ENCODE data around the gene OBSL1.

OBSL1 gene

DNA sequence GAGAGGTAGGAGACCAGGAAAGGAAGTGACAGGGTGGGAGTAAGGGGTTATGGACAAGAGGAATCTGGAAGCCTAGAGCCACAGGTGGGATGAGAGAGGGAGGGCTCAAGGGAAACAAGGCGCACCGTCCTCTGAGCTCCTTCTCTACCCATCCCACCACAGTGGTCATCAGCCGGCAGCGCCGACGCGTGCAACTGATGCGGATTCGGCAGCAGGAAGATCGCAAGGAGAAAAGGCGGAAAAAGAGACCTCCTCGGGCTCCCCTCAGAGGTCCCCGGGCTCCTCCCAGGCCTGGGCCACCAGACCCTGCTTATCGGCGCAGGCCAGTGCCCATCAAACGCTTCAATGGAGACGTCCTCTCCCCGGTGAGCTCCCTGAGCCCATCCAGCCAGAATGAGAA lies 22.3 kb downstream of the OBSL1 start:
- DNase-seq, result no peak

DNA sequence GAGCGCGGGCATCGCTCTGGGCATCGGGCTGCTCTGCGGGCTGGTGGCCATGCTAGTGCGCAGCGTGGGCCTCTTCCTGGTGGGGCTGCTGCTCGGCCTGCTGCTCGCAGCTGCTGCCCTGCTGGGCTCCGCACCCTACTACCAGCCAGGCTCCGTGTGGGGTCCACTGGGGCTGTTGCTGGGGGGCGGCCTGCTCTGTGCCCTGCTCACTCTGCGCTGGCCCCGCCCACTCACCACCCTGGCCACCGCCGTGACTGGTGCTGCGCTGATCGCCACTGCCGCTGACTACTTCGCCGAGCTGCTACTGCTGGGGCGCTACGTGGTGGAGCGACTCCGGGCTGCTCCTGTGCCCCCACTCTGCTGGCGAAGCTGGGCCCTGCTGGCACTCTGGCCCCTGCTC lies 23.7 kb downstream of the OBSL1 start:
- DNase-seq, result no peak

DNA sequence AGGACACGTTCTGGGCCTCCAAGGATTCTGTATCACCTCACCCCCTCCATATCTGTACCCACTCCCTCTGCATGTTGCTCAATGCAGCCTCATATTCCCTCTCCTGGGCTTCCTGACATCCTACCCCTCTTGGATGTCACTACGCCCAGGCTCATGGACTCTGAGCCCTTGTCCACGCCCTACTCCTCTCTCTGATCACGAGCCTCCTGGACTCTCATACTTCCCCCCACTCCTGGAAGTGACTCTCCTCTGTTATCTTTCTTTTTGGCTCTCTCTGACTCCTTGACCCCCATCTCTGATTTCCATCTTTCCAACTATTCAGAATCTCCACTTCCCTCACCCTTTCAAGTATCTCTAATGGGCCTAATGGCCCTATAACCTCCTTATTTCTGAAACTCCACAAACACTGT lies 25.4 kb downstream of the OBSL1 start:
- DNase-seq, result no peak

DNA sequence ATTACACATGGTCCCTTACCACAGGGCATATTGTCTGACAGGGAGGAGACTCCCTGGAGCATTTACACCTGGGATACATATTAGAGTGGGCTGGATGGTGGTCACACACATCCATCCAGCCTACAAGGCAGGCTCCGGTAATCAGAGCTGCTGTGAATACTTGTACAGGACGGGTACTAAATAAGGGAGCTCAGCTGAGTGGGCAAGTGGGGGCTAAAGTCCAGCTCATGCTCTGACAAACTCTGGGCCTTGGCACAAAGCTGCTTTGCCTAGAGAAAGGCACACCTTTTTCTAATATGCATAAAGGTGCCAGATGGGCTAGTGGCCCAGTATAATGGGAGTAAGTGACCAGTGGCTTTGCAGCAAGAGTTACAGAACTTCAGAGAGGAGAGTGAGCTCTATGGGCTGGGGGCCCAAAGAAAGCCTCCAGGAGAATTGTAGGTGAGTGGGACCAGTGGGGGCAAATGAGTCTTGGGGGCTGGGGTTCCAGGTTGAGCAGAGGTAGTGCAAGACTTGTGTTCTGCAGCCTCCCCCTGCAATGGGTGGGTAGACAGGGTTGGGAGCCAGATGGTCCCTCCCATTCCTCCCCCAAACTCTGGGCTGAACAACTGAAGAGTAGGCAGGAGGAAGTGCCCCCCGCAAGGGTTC lies 25.9 kb downstream of the OBSL1 start:
- DNase-seq, result no peak

DNA sequence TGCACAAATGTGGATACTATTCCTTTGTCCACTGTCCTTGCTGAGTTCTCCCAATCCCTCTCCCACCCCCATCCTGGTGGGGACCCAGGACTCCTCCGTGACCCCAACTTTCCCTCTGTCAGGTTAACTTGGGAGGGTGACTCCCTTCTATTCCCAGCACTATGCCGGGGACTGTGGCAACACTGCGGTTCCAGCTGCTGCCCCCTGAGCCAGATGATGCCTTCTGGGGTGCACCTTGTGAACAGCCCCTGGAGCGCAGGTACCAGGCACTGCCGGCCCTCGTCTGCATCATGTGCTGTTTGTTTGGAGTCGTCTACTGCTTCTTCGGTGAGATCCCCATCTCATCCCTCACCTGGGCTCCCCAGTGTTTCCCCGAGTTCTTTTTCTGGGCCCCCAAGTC lies 26.8 kb downstream of the OBSL1 start:
- DNase-seq, result no peak

DNA sequence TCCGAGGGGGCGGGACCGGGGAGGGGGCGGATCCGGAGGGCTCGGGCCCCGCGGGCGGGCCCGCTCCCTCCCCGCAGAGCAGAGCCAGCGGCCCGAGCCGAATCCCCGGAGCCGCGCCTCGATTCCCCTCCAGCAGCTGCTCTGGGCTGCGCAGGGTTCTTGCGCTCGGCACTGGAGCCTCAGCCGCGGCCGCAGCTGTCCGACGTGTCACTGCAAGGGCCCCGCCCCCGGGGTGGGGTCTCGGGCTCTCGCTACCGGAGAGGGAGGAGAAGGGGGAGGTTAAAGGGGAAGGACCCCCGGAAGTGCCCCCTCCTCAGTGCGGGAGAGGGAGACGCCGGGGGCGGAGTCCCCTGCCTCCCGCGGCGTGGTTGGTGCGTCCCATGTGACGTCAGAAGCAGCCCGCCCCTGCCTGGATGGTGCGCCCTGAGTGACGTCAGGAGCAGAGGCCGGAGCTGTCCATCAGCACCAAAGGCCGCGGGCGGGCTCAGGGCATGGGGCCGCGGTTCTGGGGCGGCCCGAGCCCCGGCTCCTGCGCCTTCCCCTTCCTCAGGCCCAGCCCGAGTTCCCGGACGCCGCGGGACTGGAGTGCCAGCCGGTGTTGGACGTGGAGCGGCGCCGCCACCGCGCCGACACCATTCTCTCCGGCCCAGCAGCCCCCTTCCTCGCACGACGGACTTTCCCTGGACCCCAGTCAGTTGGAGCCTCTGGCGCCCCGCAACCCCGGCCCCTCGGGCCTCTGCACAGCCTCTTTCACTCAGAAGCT lies 27.6 kb downstream of the OBSL1 start, which contains the start of the genes CHPF and TMEM198:
Gene CHPF (minus strand): TSS at position 214 of the 763 bp plus-strand sequence. CDS start 271 bp downstream, outside the sequence.
Gene TMEM198 (plus strand): TSS at position 433 of the 763 bp plus-strand sequence. CDS start 700 bp downstream, outside the sequence.
- DNase-seq, result peak; percentile 81 to 89 (median 81)

DNA sequence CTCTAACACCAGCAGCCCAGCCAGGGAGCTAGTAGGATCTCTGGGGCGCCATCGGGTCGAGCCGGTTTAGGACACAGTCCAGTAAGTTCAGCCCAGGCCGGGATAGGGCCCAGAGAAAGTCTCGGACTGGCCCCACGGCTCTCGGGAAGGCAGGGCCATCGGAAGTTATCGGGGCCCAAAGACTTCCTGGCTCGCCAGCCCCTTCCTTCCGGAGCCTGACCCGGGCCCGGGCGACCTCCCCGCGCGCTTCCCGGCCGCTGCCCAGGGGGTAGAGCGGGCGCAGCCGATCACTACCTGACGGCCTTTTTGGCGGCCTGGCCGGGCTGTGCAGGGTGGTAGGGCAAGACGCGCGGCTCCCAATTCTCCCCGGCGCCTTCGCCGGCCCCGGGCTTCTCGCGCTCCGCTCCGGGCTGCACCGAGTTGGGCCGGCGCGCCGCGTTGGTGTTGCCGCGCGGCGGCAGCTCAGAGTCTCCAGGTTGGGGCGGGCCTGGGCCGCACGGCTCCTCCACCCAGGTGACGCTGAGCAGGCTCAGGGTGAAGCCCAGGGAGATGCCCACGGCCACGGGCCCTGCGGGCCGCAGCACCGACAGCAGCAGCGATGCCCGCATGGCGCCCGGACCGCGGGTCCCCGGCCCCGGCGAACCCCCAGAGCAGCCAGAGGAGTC lies 28.3 kb downstream of the OBSL1 start:
- no peak for DNase-seq

DNA sequence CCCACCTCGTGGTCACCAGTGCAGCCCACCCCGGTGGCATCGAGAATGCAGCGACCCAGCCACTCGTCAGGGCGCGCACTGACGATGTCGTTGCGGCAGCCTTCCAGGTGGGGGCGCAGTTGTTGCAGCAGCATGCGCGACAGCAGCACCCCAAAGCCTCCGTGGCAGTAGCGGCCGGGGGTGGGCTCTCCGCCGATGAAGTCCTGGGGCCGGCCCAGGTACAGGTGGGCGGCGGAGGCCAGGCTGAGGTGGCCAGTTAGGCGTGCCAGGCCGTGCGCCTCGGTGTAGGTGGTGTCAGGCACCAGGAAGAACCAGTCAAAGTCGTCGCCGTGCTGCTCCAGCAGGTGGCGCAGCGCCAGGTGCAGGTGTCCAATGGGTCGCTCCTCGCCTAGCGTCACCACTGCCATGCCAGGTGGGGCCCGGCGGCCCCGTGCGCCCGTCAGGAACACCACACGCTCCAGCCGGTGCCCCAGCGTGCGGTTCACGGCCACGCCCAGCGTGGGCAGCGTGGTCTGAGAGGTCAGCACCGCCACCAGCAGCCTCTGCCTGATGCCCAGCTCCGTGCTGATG lies 29.6 kb downstream of the OBSL1 start:
- DNase-seq, result peak; percentile 73 to 87 (median 82)

DNA sequence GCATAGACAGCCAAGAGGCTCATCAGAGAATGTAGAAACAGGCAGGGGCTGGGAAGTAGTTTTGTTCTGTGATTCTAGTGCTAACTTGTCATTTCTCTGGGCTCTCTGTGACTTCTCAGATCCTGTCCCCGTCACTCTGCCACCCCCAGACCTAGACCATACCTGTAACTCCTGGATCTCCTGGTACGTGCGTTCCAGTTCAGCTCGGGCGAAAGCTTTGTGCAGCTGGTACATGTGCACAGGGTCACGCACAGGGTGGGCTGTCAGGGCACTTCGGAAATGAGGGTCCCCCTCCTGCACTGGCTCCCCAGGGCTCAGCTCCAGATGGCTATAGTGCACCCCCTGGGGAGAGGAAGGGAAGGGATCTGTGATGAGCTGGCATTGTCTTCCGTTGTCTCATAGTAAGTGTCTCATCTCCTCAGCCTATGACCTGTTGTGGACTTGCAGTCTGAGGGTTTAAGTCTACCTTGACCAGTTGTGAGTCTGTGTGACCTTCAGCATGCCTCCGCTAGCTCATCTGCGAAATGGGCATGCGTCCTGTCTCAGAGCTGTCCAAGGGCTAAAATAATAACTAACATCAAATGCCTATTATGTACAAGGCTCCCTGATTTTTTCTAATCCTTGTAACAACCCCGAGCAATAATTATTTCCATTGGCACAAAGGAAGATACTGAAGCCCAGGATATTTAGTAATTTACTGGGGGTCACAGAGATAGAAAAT lies 30.4 kb downstream of the OBSL1 start:
- DNase-seq, result no peak

DNA sequence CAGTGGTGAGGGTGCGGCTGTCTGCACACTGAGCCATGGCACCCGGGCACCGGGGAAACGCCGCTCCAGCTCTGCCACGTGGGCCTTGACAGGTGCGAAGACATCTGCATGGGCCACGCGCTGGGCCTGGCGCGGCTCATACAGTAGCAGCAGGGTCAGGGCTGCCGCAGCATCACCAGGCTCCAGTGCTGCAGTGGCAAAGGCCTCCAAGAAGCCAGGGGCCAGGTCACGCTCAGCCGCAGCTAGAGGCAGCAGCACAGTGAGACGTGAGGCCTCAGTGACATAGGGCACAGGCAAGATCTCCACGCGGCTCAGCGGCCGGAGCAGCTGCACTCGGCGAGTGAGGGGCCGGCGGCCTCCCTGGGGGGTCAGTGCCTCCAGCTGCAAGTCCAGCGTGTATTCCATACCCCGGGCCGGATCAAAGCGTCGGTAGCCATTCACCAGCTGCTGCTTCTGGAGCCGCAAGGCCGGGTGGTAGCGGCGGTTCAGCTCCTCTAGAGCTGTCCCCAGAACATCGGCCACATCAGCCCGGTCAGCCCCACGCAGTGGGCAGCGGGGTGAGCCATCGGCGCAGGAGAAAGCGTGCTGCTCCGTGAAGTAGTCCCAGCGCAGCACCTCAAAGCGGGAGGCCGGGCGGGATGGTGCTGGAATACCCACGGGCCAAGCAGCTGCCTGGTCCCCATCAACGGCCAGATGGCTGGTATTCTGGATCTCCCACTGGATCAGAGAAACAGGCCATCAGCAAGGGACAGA lies 31.2 kb downstream of the OBSL1 start:
- no peak for DNase-seq

DNA sequence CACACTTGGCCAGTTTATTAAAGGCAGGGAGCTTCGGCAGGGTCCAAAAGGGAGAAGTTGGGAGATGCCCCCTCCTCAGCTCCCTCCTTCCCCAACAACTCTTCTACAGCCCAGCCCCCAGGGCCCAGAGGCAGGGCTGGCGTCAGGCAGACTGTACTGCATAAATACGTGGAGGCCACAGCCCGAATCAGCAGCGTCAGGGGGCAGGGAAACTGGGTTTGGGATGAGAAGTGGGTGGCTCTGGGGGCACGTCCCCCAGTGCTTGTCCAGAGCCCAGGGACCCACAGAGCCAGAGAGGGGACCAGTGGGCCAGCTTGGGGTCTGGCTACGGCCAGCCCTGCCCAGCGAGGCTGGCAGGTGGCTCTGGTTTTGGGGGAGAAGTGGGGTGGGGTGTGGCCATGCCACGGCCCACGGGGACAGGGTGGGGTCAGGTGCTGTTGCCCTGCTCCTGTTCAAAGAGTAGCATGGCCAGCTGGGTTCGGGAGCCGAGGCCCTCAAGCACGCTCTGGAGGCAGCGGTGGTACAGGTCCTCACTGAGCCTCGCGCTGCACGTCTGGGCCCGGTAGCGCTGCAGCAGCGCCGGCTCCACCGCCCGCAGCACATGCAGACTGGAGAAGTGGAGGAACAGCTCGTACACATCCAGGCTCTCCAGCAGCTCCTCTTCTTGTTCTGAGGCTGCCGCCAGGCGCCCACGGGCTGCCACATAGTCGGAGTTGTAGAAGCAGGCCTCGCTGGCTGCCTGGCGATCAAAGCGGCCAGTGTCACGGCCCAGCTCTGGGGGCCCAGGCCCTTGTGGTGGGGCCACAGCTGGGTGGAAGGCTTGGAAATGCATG lies 32.2 kb downstream of the OBSL1 start:
- DNase-seq, result no peak

DNA sequence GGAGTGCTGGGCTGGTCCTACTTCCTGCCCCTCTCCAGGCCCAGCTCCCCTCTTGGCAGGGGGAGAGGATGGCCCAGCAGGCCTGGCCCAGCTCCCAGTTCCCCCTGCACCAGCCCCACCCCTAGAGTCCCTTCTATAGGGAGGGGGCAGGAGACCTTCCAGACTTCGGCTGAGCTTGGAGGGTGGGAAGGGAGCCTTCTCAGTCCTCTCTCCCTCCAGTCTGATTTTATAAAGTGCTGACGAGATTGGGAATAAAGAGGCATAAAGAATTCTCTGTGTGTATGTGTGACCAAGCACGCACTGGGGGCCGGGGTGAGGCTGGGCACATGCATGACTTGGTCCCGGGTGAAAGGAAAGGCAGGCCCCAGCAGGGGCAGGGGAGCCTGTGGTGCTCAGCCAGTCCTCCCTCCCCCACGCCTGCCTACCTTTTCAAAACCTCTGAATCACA lies 32.8 kb downstream of the OBSL1 start:
- DNase-seq, result no peak

DNA sequence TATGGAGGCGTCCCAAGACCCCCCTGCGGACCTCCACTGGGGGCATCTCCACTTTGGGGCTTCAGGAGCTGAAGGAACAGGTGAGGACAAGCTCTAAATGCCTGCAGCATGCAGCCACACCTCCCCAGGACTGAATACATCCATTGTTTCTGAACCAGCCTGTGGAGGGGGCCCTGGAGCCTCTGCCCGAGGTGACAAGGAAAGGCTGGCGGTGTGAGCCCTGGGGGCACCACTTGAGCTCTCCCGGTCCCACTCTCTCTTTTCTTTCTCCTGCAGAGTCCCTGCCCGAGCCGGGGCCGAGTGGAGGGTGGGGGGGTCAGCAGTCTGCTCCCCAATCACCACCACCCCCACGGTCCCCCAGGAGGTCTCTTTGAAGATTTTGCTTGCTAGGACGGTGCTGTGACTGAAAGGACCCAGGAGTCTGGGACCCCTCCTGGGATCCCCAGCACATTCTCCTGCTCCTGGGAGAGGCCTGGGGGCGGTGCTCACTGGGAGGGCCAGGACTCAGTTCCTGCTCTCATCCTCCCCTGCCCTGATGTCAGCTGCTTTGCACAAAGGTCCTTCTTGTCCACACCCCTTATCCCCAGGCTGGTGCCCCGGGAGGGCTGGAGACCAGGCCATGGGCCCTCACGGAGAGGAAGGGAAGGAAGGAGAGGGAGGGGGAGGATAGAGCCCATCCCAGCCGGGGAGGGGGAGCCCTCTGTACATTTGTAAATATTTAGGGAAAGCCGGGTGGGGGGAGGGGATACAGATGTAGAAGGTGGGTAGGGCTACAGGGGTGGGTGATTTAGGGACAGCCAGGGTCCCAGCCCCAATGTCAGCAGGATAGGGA lies 33.5 kb downstream of the OBSL1 start:
- DNase-seq, result no peak

DNA sequence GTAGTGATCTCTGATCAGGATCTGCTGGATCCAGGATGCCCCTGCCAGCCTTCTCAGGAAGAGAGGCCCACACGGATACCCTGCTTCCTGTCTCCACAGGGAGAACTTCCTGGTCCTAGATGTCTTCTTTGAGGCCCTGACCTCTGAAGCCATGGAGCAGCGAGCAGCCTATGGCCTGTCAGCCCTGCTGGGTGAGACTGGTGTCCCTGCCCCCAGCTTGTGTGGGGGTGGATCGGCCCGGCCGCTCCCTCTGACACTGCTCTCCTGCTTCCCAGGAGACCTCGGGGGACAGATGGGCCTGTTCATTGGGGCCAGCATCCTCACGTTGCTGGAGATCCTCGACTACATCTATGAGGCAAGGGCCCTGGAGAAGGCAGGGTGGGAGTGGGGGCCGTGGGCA lies 34.4 kb downstream of the OBSL1 start:
- DNase-seq, result no peak

DNA sequence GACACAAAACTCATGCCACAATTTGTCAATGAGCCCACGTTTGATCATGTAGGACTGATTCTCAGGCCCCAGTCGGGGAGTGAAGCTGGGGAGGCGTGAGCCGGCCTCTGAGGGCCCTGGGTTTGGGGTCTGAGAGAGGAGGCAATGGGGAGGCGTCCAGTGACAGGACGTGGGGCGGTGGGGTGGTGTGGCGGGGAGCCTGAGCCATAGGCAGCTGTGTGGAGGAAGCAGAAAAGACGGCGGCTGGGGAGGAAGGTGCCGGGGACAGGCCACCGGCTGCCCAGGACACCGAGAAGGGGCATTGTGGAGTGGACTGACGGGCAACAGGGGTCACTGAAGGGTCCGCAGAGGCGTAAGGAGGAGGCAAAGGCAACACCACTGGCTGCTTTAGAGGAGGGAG lies 34.9 kb downstream of the OBSL1 start:
- no peak for DNase-seq

DNA sequence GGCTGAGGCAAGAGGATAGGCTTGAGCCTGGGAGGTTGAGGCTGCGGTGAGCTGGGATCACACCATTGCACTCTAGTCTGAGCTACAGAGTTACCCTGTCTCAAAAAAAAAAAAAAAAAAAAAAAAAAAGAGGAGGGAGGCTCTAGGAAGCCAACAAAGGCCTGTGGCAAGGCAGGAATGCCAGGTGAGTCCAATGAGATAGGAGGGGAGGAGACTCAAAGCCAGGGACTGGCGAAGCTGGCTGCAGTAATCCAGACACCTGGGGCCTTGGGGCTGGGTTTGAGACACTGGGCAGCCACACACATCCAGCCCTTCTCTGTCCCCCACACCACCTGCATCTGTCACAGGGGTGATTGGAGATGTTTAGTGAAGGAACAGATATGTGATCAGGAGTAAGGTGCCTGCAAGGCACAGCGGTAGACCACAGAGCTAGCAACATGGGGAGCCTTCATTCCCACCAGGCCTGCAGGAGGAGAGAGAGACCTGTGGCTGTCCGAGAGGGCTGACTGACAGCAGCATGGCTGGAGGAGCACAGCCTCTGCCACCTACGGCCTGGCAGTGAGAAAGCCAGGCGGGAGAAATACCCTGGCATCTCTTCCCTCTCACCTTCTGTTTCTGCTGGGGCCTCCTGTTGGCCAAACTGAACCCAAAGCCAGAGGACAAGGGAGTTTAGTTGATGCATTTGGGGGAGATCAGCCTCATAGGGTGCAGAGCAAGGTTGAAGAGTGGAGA lies 37.2 kb downstream of the OBSL1 start:
- no peak for DNase-seq

DNA sequence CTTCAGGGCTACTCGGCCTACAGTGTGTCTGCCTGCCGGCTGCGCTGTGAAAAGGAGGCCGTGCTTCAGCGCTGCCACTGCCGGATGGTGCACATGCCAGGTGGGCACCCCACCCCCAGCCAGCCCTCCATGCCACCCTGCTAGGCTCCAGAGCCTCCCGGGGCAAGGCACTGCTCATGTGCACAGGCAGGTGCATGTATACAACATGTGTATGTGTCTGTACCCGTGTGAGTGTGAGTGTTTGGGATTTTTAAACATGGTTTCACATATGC lies 39.0 kb downstream of the OBSL1 start:
- DNase-seq, result no peak

DNA sequence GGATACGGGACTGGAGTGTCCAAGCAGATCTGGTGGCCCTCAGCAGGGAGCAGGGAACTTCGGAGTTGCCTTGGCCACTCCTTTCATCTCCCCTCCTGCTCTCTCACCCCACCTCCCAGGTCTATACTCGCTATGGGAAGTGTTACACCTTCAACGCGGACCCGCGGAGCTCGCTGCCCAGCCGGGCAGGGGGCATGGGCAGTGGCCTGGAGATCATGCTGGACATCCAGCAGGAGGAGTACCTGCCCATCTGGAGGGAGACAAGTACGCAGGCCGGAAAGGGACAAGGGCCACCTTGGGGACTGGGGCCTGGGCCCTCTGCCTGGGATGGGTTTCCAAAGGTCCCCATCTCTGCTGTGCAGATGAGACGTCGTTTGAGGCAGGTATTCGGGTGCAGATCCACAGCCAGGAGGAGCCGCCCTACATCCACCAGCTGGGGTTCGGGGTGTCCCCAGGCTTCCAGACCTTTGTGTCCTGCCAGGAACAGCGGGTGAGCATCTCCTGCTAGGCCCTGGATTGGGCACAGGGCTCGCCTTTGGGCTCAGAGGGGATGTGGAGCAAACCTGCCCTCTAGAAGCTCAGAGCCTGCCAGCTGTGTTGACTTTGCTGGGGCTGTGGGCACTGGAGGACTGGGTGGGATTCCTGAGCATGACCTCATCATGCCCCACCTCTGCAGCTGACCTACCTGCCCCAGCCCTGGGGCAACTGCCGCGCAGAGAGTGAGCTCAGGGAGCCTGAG lies 39.5 kb downstream of the OBSL1 start:
- no peak for DNase-seq
